SK-N-SH treated with all-trans-retinoic acid at 6 μM for 48 hours (cell line): ENCODE measurements around the gene ITIH1.

Experiments used
- ATAC-seq: fragments of 200-7000 bp; cut with Tn5 transposase; 3 replicates; pipeline ENCODE4 v1.9.1; 2020; ENCODE audit warnings: mild to moderate bottlenecking, moderate library complexity
- ARNTL ChIP-seq: fragments of 450-650 bp; formaldehyde crosslinking; IDR thresholded peaks from 2 replicates; pipeline ENCODE4 v1.5.0; 2020; ENCODE audit warnings: low read depth, mild to moderate bottlenecking, moderate library complexity, borderline replicate concordance
- BACH2 ChIP-seq: fragments of 250-450 bp; sonication (Bioruptor Pico); IDR thresholded peaks from 2 replicates; pipeline ENCODE4 v1.9.0; 2021; ENCODE audit warnings: mild to moderate bottlenecking, borderline replicate concordance
- CSDC2 ChIP-seq: fragments of 250-450 bp; sonication (Bioruptor Pico); IDR thresholded peaks from 2 replicates; pipeline ENCODE4 v1.5.0; 2020; ENCODE audit warnings: mild to moderate bottlenecking, moderate library complexity
- CSRNP3 ChIP-seq: fragments of 250-450 bp; sonication (Bioruptor Pico); IDR thresholded peaks from 2 replicates; pipeline ENCODE4 v1.5.1; 2021; ENCODE audit warnings: mild to moderate bottlenecking, moderate library complexity
- ESRRG ChIP-seq: fragments of 250-450 bp; sonication (Bioruptor Pico); IDR thresholded peaks from 2 replicates; pipeline ENCODE4 v1.6.1; 2021; ENCODE audit warnings: mild to moderate bottlenecking
- GLIS3 ChIP-seq: fragments of 250-450 bp; sonication (Bioruptor Pico); IDR thresholded peaks from 2 replicates; pipeline ENCODE4 v1.5.0; 2020; ENCODE audit warnings: mild to moderate bottlenecking, moderate library complexity
- ISL1 ChIP-seq: fragments of 250-450 bp; sonication (Bioruptor Pico); IDR thresholded peaks from 2 replicates; pipeline ENCODE4 v2.1.2; 2022; ENCODE audit warnings: mild to moderate bottlenecking, moderate library complexity
- OSR1 ChIP-seq: fragments of 250-450 bp; sonication (Bioruptor Pico); IDR thresholded peaks from 2 replicates; pipeline ENCODE4 v1.8.0; 2022; ENCODE audit warnings: moderate library complexity, mild to moderate bottlenecking, inconsistent platforms
- POU6F1 ChIP-seq: fragments of 250-450 bp; sonication (Bioruptor Pico); IDR thresholded peaks from 2 replicates; pipeline ENCODE4 v1.8.0; 2021; ENCODE audit warnings: low read depth, mild to moderate bottlenecking, moderate library complexity, borderline replicate concordance
- PPARA ChIP-seq: fragments of 250-450 bp; sonication (Bioruptor Pico); IDR thresholded peaks from 2 replicates; pipeline ENCODE4 v1.5.0; 2020; ENCODE audit warnings: mild to moderate bottlenecking, borderline replicate concordance
- RARB ChIP-seq: fragments of 250-450 bp; sonication (Bioruptor Pico); IDR thresholded peaks from 2 replicates; pipeline ENCODE4 v1.8.0; 2021; ENCODE audit warnings: mild to moderate bottlenecking, moderate library complexity
- SNAI2 ChIP-seq: fragments of 250-450 bp; sonication (Bioruptor Pico); IDR thresholded peaks from 2 replicates; pipeline ENCODE4 v1.5.0; 2020; ENCODE audit warnings: mild to moderate bottlenecking, moderate library complexity
- TCF4 ChIP-seq: fragments of 250-450 bp; sonication (Bioruptor Pico); IDR thresholded peaks from 2 replicates; pipeline ENCODE4 v1.8.0; 2021; ENCODE audit warnings: mild to moderate bottlenecking, moderate library complexity, borderline replicate concordance
- TOX ChIP-seq: fragments of 250-450 bp; sonication (Bioruptor Pico); IDR thresholded peaks from 2 replicates; pipeline ENCODE4 v1.8.0; 2021; ENCODE audit warnings: mild to moderate bottlenecking, moderate library complexity, borderline replicate concordance
- TSHZ2 ChIP-seq: fragments of 250-450 bp; sonication (Bioruptor Pico); IDR thresholded peaks from 2 replicates; pipeline ENCODE4 v1.5.0; 2020; ENCODE audit warnings: mild to moderate bottlenecking, moderate library complexity
- ZC3H10 ChIP-seq: fragments of 250-450 bp; sonication (Bioruptor Pico); IDR thresholded peaks from 2 replicates; pipeline ENCODE4 v1.5.1; 2021; ENCODE audit warnings: mild to moderate bottlenecking, moderate library complexity
- ZFP3 ChIP-seq: fragments of 250-450 bp; sonication (Bioruptor Pico); IDR thresholded peaks from 2 replicates; pipeline ENCODE4 v1.5.0; 2020; ENCODE audit warnings: mild to moderate bottlenecking, moderate library complexity
- ZFP30 ChIP-seq: fragments of 450-650 bp; formaldehyde crosslinking; IDR thresholded peaks from 2 replicates; pipeline ENCODE4 v1.5.0; 2022; ENCODE audit warnings: mild to moderate bottlenecking, moderate library complexity
- ZNF70 ChIP-seq: fragments of 450-650 bp; formaldehyde crosslinking; IDR thresholded peaks from 2 replicates; pipeline ENCODE4 v1.5.0; 2020; ENCODE audit warnings: mild to moderate bottlenecking, moderate library complexity
- ZNF8 ChIP-seq: fragments of 450-650 bp; formaldehyde crosslinking; IDR thresholded peaks from 2 replicates; pipeline ENCODE4 v1.5.0; 2020; ENCODE audit warnings: mild to moderate bottlenecking, moderate library complexity
- TF ChIP-seq, protein P1 (sequence below): fragments of 250-450 bp; sonication (Bioruptor Pico); IDR thresholded peaks from 2 replicates; pipeline ENCODE4 v1.5.1; 2020; ENCODE audit warnings: low read depth, mild to moderate bottlenecking, moderate library complexity
- TF ChIP-seq, protein P2 (sequence below): fragments of 250-450 bp; sonication (Bioruptor Pico); IDR thresholded peaks from 2 replicates; pipeline ENCODE4 v1.8.0; 2020; ENCODE audit warnings: mild to moderate bottlenecking, moderate library complexity, borderline replicate concordance

ITIH1 gene

GRCh38 chr3:52791928-52792327 lies 14.5 kb downstream of the ITIH1 start:
- TF ChIP-seq BACH2 (CRISPR knock-in tag) (no peak), ZNF70 (no peak), SNAI2 (CRISPR knock-in tag) (no peak), OSR1 (CRISPR knock-in tag) (no peak), CSDC2 (no peak), PPARA (CRISPR knock-in tag) (no peak), ARNTL (no peak), ZFP30 (CRISPR knock-in tag) (no peak), TOX (CRISPR knock-in tag) (no peak), TSHZ2 (no peak), RARB (CRISPR knock-in tag) (no peak), ISL1 (no peak), ESRRG (CRISPR knock-in tag) (no peak), CSRNP3 (no peak), POU6F1 (CRISPR knock-in tag) (no peak), TCF4 (no peak), ZC3H10 (CRISPR knock-in tag) (no peak), ZFP3 (CRISPR knock-in tag) (no peak)
- TF ChIP-seq, protein P1, sequence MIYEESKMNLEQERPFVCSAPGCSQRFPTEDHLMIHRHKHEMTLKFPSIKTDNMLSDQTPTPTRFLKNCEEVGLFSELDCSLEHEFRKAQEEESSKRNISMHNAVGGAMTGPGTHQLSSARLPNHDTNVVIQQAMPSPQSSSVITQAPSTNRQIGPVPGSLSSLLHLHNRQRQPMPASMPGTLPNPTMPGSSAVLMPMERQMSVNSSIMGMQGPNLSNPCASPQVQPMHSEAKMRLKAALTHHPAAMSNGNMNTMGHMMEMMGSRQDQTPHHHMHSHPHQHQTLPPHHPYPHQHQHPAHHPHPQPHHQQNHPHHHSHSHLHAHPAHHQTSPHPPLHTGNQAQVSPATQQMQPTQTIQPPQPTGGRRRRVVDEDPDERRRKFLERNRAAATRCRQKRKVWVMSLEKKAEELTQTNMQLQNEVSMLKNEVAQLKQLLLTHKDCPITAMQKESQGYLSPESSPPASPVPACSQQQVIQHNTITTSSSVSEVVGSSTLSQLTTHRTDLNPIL, result no peak
- no peak for ATAC-seq

GRCh38 chr3:52792413-52792812 lies 15.0 kb downstream of the ITIH1 start:
- TF ChIP-seq BACH2 (CRISPR knock-in tag), result no peak

GRCh38 chr3:52792961-52793695 lies 15.7 kb downstream of the ITIH1 start:
- ATAC-seq, result no peak; the same call in 2 of the 3 replicates
- no peak for TF ChIP-seq OSR1 (CRISPR knock-in tag)
- no peak for TF ChIP-seq ARNTL
- TF ChIP-seq ZNF8 (CRISPR knock-in tag), result no peak
- TF ChIP-seq ZC3H10 (CRISPR knock-in tag), result no peak
- no peak for TF ChIP-seq PPARA (CRISPR knock-in tag)
- TF ChIP-seq ZFP30 (CRISPR knock-in tag), result no peak
- no peak for TF ChIP-seq TSHZ2
- no peak for TF ChIP-seq ESRRG (CRISPR knock-in tag)
- no peak for TF ChIP-seq ISL1
- TF ChIP-seq POU6F1 (CRISPR knock-in tag), result no peak
- no peak for TF ChIP-seq CSRNP3
- no peak for TF ChIP-seq CSDC2
- TF ChIP-seq GLIS3 (CRISPR knock-in tag), result no peak
- TF ChIP-seq RARB (CRISPR knock-in tag), result no peak
- TF ChIP-seq, protein P2, sequence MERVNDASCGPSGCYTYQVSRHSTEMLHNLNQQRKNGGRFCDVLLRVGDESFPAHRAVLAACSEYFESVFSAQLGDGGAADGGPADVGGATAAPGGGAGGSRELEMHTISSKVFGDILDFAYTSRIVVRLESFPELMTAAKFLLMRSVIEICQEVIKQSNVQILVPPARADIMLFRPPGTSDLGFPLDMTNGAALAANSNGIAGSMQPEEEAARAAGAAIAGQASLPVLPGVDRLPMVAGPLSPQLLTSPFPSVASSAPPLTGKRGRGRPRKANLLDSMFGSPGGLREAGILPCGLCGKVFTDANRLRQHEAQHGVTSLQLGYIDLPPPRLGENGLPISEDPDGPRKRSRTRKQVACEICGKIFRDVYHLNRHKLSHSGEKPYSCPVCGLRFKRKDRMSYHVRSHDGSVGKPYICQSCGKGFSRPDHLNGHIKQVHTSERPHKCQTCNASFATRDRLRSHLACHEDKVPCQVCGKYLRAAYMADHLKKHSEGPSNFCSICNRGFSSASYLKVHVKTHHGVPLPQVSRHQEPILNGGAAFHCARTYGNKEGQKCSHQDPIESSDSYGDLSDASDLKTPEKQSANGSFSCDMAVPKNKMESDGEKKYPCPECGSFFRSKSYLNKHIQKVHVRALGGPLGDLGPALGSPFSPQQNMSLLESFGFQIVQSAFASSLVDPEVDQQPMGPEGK (CRISPR knock-in tag), result no peak

More at GRCh38 chr3:52792413-52792812, 15.0 kb downstream of the ITIH1 start:
- no peak for ATAC-seq
